GM12878 (cell line): Measurements from ENCODE around the gene SRSF9. TPM values are rescaled to one million over a fixed set of nuclear protein-coding genes. Genes with fewer than 3 reads are reported as not detected.

ENCODE experiments used
- ATAC-seq: fragments of 200-7000 bp; cut with Tn5 transposase; 3 replicates; pipeline ENCODE4 v1.9.1; 2020; ENCODE audit warnings: mild to moderate bottlenecking, moderate library complexity
- BruUV-seq: library from RNA; stranded (reverse); fragments of 400-500 nt; replicated peaks from 2 replicates; lab custom pipeline; 2021; lab: Mats Ljungman, UMichigan
- CTCF ChIA-PET: fragments of 300-600 bp; sonication (Branson Sonifier 250); formaldehyde crosslinking; extraction: SDS; loops from one replicate; lab custom pipeline; 2021; ENCODE audit warnings: inconsistent platforms; lab: Yijun Ruan, JAX
- POLR2A ChIA-PET: fragments of 350-600 bp; formaldehyde crosslinking; extraction: SDS; loops from one replicate; lab custom pipeline; 2021; ENCODE audit warnings: inconsistent platforms; lab: Charles Lee
- RAD21 ChIA-PET: fragments of 300-600 bp; sonication (Branson Sonifier 250); formaldehyde crosslinking; loops from one replicate; lab custom pipeline; 2023; ENCODE audit warnings: antibody characterized with exemption; ENCODE audit not compliant: unreplicated experiment; lab: Charles Lee
- SMC1A ChIA-PET: fragments of 300-600 bp; sonication (Branson Sonifier 250); formaldehyde crosslinking; loops from one replicate; lab custom pipeline; 2023; ENCODE audit not compliant: unreplicated experiment, uncharacterized antibody; lab: Charles Lee
- DNase-seq: peaks from one replicate; pipeline ENCODE4 v3.0.0-alpha.2; 2011; ENCODE audit warnings: low read depth, low spot score
- FAIRE-seq: peaks from 3 replicates; lab custom pipeline; 2011; peaks lifted over from hg19 to GRCh38; lab: Jason Lieb, UNC
- H2AFZ ChIP-seq: 2 replicates; pipeline ENCODE4 v1.6.0; 2011; ENCODE audit warnings: low read depth, low read length, control low read depth; ENCODE audit not compliant: control insufficient read depth
- H3K27ac ChIP-seq: 2 replicates; pipeline ENCODE4 v1.5.1; 2011; ENCODE audit warnings: control low read depth; ENCODE audit not compliant: control insufficient read depth, insufficient read depth
- H3K27me3 ChIP-seq, 2 experiments: replicated peaks in 1 of 2; 2 replicates each; pipeline versions ENCODE4 v1.6.0 to v1.6.1; 2011; ENCODE audit warnings: low read length in 1 of 2; ENCODE audit not compliant: control insufficient read depth in 2 of 2, insufficient read depth in 2 of 2
- H3K36me3 ChIP-seq, 2 experiments: 2 replicates each; pipeline ENCODE4 v1.5.1; 2011; ENCODE audit warnings: low read length in 1 of 2; ENCODE audit not compliant: control insufficient read depth in 2 of 2, insufficient read depth in 2 of 2
- H3K4me1 ChIP-seq: 2 replicates; pipeline ENCODE4 v1.6.1; 2011; ENCODE audit warnings: mild to moderate bottlenecking, low read length, moderate library complexity, mixed read lengths; ENCODE audit not compliant: control insufficient read depth, insufficient read depth
- H3K4me2 ChIP-seq: 2 replicates; pipeline ENCODE4 v1.6.0; 2011; ENCODE audit warnings: control low read depth; ENCODE audit not compliant: control insufficient read depth, insufficient read depth
- H3K4me3 ChIP-seq: fragments of 200-600 bp; sonication (generic); 2 replicates; pipeline ENCODE4 v1.5.1; 2016
- H3K79me2 ChIP-seq: 2 replicates; pipeline ENCODE4 v1.6.0; 2011; ENCODE audit warnings: low read length; ENCODE audit not compliant: control insufficient read depth, insufficient read depth
- H3K9ac ChIP-seq: 2 replicates; pipeline ENCODE4 v1.8.0; 2011; ENCODE audit warnings: low read length, control low read depth, mixed read lengths; ENCODE audit not compliant: control insufficient read depth, insufficient read depth
- H3K9me3 ChIP-seq: replicated peaks from 3 replicates; pipeline ENCODE4 v1.5.1; 2011; ENCODE audit warnings: mild to moderate bottlenecking, low read length; ENCODE audit not compliant: control insufficient read depth, insufficient read depth
- H4K20me1 ChIP-seq: 2 replicates; pipeline ENCODE4 v1.6.0; 2011; ENCODE audit not compliant: control insufficient read depth, insufficient read depth
- MTA2 ChIP-seq: fragments of 450-650 bp; IDR thresholded peaks from 2 replicates; pipeline ENCODE4 v1.6.1; 2016; ENCODE audit warnings: low read depth, mild to moderate bottlenecking, moderate library complexity
- WGBS: methylation state at CpG from one replicate; pipeline ENCODE4 v1.1.6; 2016; ENCODE audit warnings: low lambda C conversion rate; ENCODE audit not compliant: insufficient replicate concordance, insufficient coverage; ENCODE audit errors: missing lambda C conversion rate; 5-methylcytosine and 5-hydroxymethylcytosine counted together
- in situ Hi-C: fragments of 300-500 bp; cut with MboI; formaldehyde crosslinking; loops from 9 replicates; pipeline ENCODE4 v1.14.3; 2018; ENCODE audit warnings: mixed read lengths
- intact Hi-C: fragments of 100-400 bp; cut with micrococcal nuclease; formaldehyde crosslinking; loops from one replicate; pipeline ENCODE4 v1.14.2; 2022; ENCODE audit not compliant: unreplicated experiment
- polyA plus RNA-seq, 11 experiments: library from polyadenylated mRNA; depleted of rRNA in 4 of 11; unstranded in 6 of 11; stranded (reverse) in 5 of 11; fragments of >200 nt; fragmentation: Nextera tagmentation in 4 of 11; fragmentation: Illumina TruSeq in 1 of 11; extraction: Ambion mirVana in 4 of 11; extraction: Trizol in 1 of 11; gene quantifications; 1 replicate in 1 of 11; 2 replicates in 10 of 11; pipeline versions ENCODE4 v1.2.1 to v1.2.3, GENCODE V29; 2011 to 2016; ENCODE audit warnings: inconsistent platforms in 2 of 11, missing spikeins in 2 of 11, low read depth in 1 of 11
- small RNA-seq: library from RNA; depleted of rRNA; stranded (forward); fragments of <200 nt; gene quantifications from one replicate; pipeline ENCODE3, GENCODE V24; 2014
- total RNA-seq, 4 experiments: library from RNA; depleted of rRNA in 3 of 4; stranded (reverse); fragments of >200 nt in 3 of 4; fragmentation: Illumina TruSeq in 1 of 4; extraction: Trizol in 1 of 4; gene quantifications; 2 replicates each; pipeline versions ENCODE4 v1.2.1 to v1.2.3, GENCODE V29; 2013 to 2021
- TF ChIP-seq, protein P1 (sequence below): fragments of 450-650 bp; IDR thresholded peaks from 2 replicates; pipeline ENCODE4 v1.6.1; 2017; ENCODE audit warnings: mild to moderate bottlenecking

The SRSF9 gene
- total and polyA plus RNA-seq, 10 of the 15 experiments (the other 5 are each of a cell fraction or from before 2014, with no cell fraction given), result 56.2 to 510 (median 186) TPM

DNA sequence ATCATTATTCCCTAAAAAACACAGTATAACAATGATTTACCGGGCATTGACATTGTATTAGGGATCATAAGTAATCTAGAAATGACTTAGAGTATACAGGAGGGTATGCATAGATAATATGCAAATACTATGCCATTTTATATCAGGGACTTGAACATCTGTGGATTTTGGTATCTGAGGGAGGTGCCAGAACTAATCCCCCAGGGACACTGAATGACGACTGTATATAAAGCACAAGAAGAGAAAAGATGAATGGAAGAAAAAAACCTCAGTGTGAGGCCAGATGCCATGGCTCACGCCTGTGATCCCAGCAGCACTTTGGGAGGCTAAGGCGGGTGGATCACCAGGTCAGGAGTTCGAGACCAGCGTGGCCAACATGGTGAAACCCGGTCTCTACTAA is 57.1 kb downstream of the SRSF9 start:
- Histone ChIP-seq H2AFZ (no peak overlapping the region), H3K27ac (no peak overlapping the region), H3K4me1 (no peaks in the 10 kb centered on the region), H3K4me3 (no peak overlapping the region), H3K36me3 (no peaks in the 10 kb centered on the region), H3K9me3 (no peaks in the 10 kb centered on the region), H4K20me1 (no peaks in the 10 kb centered on the region), H3K27me3 (no peaks in the 10 kb centered on the region), H3K4me2 (no peak overlapping the region), H3K9ac (no peak overlapping the region), H3K79me2 (no peaks in the 10 kb centered on the region)
- FAIRE-seq, result no peak
- DNase-seq, result no peak
- no peak for ATAC-seq
- ChIA-PET RAD21 (no interaction called here), CTCF (no interaction called here), SMC1A (no interaction called here), POLR2A (no interaction called here)
- no peak for TF ChIP-seq MTA2
- TF ChIP-seq, protein P1, sequence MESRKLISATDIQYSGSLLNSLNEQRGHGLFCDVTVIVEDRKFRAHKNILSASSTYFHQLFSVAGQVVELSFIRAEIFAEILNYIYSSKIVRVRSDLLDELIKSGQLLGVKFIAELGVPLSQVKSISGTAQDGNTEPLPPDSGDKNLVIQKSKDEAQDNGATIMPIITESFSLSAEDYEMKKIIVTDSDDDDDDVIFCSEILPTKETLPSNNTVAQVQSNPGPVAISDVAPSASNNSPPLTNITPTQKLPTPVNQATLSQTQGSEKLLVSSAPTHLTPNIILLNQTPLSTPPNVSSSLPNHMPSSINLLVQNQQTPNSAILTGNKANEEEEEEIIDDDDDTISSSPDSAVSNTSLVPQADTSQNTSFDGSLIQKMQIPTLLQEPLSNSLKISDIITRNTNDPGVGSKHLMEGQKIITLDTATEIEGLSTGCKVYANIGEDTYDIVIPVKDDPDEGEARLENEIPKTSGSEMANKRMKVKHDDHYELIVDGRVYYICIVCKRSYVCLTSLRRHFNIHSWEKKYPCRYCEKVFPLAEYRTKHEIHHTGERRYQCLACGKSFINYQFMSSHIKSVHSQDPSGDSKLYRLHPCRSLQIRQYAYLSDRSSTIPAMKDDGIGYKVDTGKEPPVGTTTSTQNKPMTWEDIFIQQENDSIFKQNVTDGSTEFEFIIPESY, result no peak
- WGBS, result 27% methylated on average over 7 of the region's 7 CpGs
- intact Hi-C loops (no loop called here), in situ Hi-C loops (no loop called here)
- BruUV-seq, result no TSS peak

Small RNA genes within 50 kb of the gene (small RNA-seq; reads per million reads assigned to genes)
- gene RF00019, result not detected

Other genes starting within 250 kb of the SRSF9 start
Only the 7 nearest of the 16 such genes appear.
- gene MSI1, start 100.6 kb downstream of the SRSF9 start, total RNA-seq (2014; rRNA removed), result not detected in 2 replicates
- gene MSI1, start 100.6 kb downstream of the SRSF9 start, total RNA-seq (2014; rRNA removed; fragmentation: Illumina TruSeq; extraction: Trizol), result not detected in 2 replicates
- gene MSI1, start 100.6 kb downstream of the SRSF9 start, total RNA-seq (2021), result 0.16 TPM in 1 of 2 replicates, not detected in the other
- gene MSI1, start 100.6 kb downstream of the SRSF9 start, polyA plus RNA-seq (2011; rRNA removed), result not detected in 2 replicates
- gene MSI1, start 100.6 kb downstream of the SRSF9 start, polyA plus RNA-seq (2014; fragmentation: Illumina TruSeq; extraction: Trizol), result not detected in 2 replicates
- not detected for gene MSI1, start 100.6 kb downstream of the SRSF9 start, polyA plus RNA-seq (2014; fragmentation: Nextera tagmentation; extraction: Ambion mirVana)
- not detected in 2 replicates for gene MSI1, start 100.6 kb downstream of the SRSF9 start, polyA plus RNA-seq (2014; rRNA removed)
- under 1 TPM in 1 of 2 experiments, not detected in 1; 0.04 TPM for gene MSI1, start 100.6 kb downstream of the SRSF9 start, polyA plus RNA-seq (2016; fragmentation: Nextera tagmentation; extraction: Ambion mirVana)
- gene COX6A1, start 31.6 kb downstream of the SRSF9 start, total RNA-seq (2014; rRNA removed), result 929 and 945 TPM in 2 replicates
- 406 and 408 TPM in 2 replicates for gene COX6A1, start 31.6 kb downstream of the SRSF9 start, total RNA-seq (2014; rRNA removed; fragmentation: Illumina TruSeq; extraction: Trizol)
- gene COX6A1, start 31.6 kb downstream of the SRSF9 start, total RNA-seq (2021), result 411 and 444 TPM in 2 replicates
- gene COX6A1, start 31.6 kb downstream of the SRSF9 start, polyA plus RNA-seq (2011; rRNA removed), result 485 and 767 TPM in 2 replicates
- gene COX6A1, start 31.6 kb downstream of the SRSF9 start, polyA plus RNA-seq (2014; fragmentation: Illumina TruSeq; extraction: Trizol), result 243 and 574 TPM in 2 replicates
- gene COX6A1, start 31.6 kb downstream of the SRSF9 start, polyA plus RNA-seq (2014; fragmentation: Nextera tagmentation; extraction: Ambion mirVana), result 1,000 to 10,000 TPM; 2,509 to 2,723 TPM
- 1,110 and 1,170 TPM in 2 replicates for gene COX6A1, start 31.6 kb downstream of the SRSF9 start, polyA plus RNA-seq (2014; rRNA removed)
- 1,000 to 10,000 TPM; 1,109 to 1,208 TPM for gene COX6A1, start 31.6 kb downstream of the SRSF9 start, polyA plus RNA-seq (2016; fragmentation: Nextera tagmentation; extraction: Ambion mirVana)
- 44.8 and 52.4 TPM in 2 replicates for gene TRIAP1, start 23.4 kb downstream of the SRSF9 start, total RNA-seq (2014; rRNA removed)
- 57.0 and 60.0 TPM in 2 replicates for gene TRIAP1, start 23.4 kb downstream of the SRSF9 start, total RNA-seq (2014; rRNA removed; fragmentation: Illumina TruSeq; extraction: Trizol)
- 49.1 and 52.4 TPM in 2 replicates for gene TRIAP1, start 23.4 kb downstream of the SRSF9 start, total RNA-seq (2021)
- gene TRIAP1, start 23.4 kb downstream of the SRSF9 start, polyA plus RNA-seq (2011; rRNA removed), result 92.7 and 128 TPM in 2 replicates
- 68.9 and 81.6 TPM in 2 replicates for gene TRIAP1, start 23.4 kb downstream of the SRSF9 start, polyA plus RNA-seq (2014; fragmentation: Illumina TruSeq; extraction: Trizol)
- gene TRIAP1, start 23.4 kb downstream of the SRSF9 start, polyA plus RNA-seq (2014; fragmentation: Nextera tagmentation; extraction: Ambion mirVana), result 100 to 1,000 TPM; 308 to 346 TPM
- gene TRIAP1, start 23.4 kb downstream of the SRSF9 start, polyA plus RNA-seq (2014; rRNA removed), result 56.6 and 60.9 TPM in 2 replicates
- 100 to 1,000 TPM; 174 to 189 TPM for gene TRIAP1, start 23.4 kb downstream of the SRSF9 start, polyA plus RNA-seq (2016; fragmentation: Nextera tagmentation; extraction: Ambion mirVana)
- 20.1 and 22.7 TPM in 2 replicates for gene GATC, start 23.3 kb downstream of the SRSF9 start, total RNA-seq (2014; rRNA removed)
- 21.7 and 22.0 TPM in 2 replicates for gene GATC, start 23.3 kb downstream of the SRSF9 start, total RNA-seq (2014; rRNA removed; fragmentation: Illumina TruSeq; extraction: Trizol)
- 33.6 and 40.3 TPM in 2 replicates for gene GATC, start 23.3 kb downstream of the SRSF9 start, total RNA-seq (2021)
- 29.8 and 39.8 TPM in 2 replicates for gene GATC, start 23.3 kb downstream of the SRSF9 start, polyA plus RNA-seq (2011; rRNA removed)
- gene GATC, start 23.3 kb downstream of the SRSF9 start, polyA plus RNA-seq (2014; fragmentation: Illumina TruSeq; extraction: Trizol), result 24.2 and 29.7 TPM in 2 replicates
- 1 to 10 TPM; 5.1 to 9.6 TPM for gene GATC, start 23.3 kb downstream of the SRSF9 start, polyA plus RNA-seq (2014; fragmentation: Nextera tagmentation; extraction: Ambion mirVana)
- 14.5 and 17.2 TPM in 2 replicates for gene GATC, start 23.3 kb downstream of the SRSF9 start, polyA plus RNA-seq (2014; rRNA removed)
- gene GATC, start 23.3 kb downstream of the SRSF9 start, polyA plus RNA-seq (2016; fragmentation: Nextera tagmentation; extraction: Ambion mirVana), result 10 to 100 TPM; 27.2 to 31.6 TPM
- gene DYNLL1, start 26.4 kb upstream of the SRSF9 start, total RNA-seq (2014; rRNA removed), result 217 and 280 TPM in 2 replicates
- gene DYNLL1, start 26.4 kb upstream of the SRSF9 start, total RNA-seq (2014; rRNA removed; fragmentation: Illumina TruSeq; extraction: Trizol), result 341 and 355 TPM in 2 replicates
- 239 and 249 TPM in 2 replicates for gene DYNLL1, start 26.4 kb upstream of the SRSF9 start, total RNA-seq (2021)
- 366 and 389 TPM in 2 replicates for gene DYNLL1, start 26.4 kb upstream of the SRSF9 start, polyA plus RNA-seq (2011; rRNA removed)
- 351 and 393 TPM in 2 replicates for gene DYNLL1, start 26.4 kb upstream of the SRSF9 start, polyA plus RNA-seq (2014; fragmentation: Illumina TruSeq; extraction: Trizol)
- gene DYNLL1, start 26.4 kb upstream of the SRSF9 start, polyA plus RNA-seq (2014; fragmentation: Nextera tagmentation; extraction: Ambion mirVana), result 100 to 1,000 TPM; 744 to 796 TPM
- gene DYNLL1, start 26.4 kb upstream of the SRSF9 start, polyA plus RNA-seq (2014; rRNA removed), result 342 and 435 TPM in 2 replicates
- 100 to 1,000 TPM; 586 to 593 TPM for gene DYNLL1, start 26.4 kb upstream of the SRSF9 start, polyA plus RNA-seq (2016; fragmentation: Nextera tagmentation; extraction: Ambion mirVana)
- gene COQ5, start 59.4 kb upstream of the SRSF9 start, total RNA-seq (2014; rRNA removed), result 43.2 and 47.8 TPM in 2 replicates
- gene COQ5, start 59.4 kb upstream of the SRSF9 start, total RNA-seq (2014; rRNA removed; fragmentation: Illumina TruSeq; extraction: Trizol), result 35.6 and 38.6 TPM in 2 replicates
- gene COQ5, start 59.4 kb upstream of the SRSF9 start, total RNA-seq (2021), result 30.0 and 32.1 TPM in 2 replicates
- gene COQ5, start 59.4 kb upstream of the SRSF9 start, polyA plus RNA-seq (2011; rRNA removed), result 50.2 and 66.1 TPM in 2 replicates
- gene COQ5, start 59.4 kb upstream of the SRSF9 start, polyA plus RNA-seq (2014; fragmentation: Illumina TruSeq; extraction: Trizol), result 38.0 and 38.1 TPM in 2 replicates
- 10 to 100 TPM; 24.8 to 32.8 TPM for gene COQ5, start 59.4 kb upstream of the SRSF9 start, polyA plus RNA-seq (2014; fragmentation: Nextera tagmentation; extraction: Ambion mirVana)
- gene COQ5, start 59.4 kb upstream of the SRSF9 start, polyA plus RNA-seq (2014; rRNA removed), result 30.4 and 37.6 TPM in 2 replicates
- gene COQ5, start 59.4 kb upstream of the SRSF9 start, polyA plus RNA-seq (2016; fragmentation: Nextera tagmentation; extraction: Ambion mirVana), result 10 to 100 TPM; 66.1 to 69.3 TPM
- gene RNF10, start 64.6 kb upstream of the SRSF9 start, total RNA-seq (2014; rRNA removed), result 39.6 and 48.2 TPM in 2 replicates
- 43.9 and 52.5 TPM in 2 replicates for gene RNF10, start 64.6 kb upstream of the SRSF9 start, total RNA-seq (2014; rRNA removed; fragmentation: Illumina TruSeq; extraction: Trizol)
- gene RNF10, start 64.6 kb upstream of the SRSF9 start, total RNA-seq (2021), result 118 and 127 TPM in 2 replicates
- 64.4 and 70.8 TPM in 2 replicates for gene RNF10, start 64.6 kb upstream of the SRSF9 start, polyA plus RNA-seq (2011; rRNA removed)
- gene RNF10, start 64.6 kb upstream of the SRSF9 start, polyA plus RNA-seq (2014; fragmentation: Illumina TruSeq; extraction: Trizol), result 91.2 and 98.5 TPM in 2 replicates
- 10 to 100 TPM; 55.3 to 58.3 TPM for gene RNF10, start 64.6 kb upstream of the SRSF9 start, polyA plus RNA-seq (2014; fragmentation: Nextera tagmentation; extraction: Ambion mirVana)
- gene RNF10, start 64.6 kb upstream of the SRSF9 start, polyA plus RNA-seq (2014; rRNA removed), result 56.5 and 57.1 TPM in 2 replicates
- gene RNF10, start 64.6 kb upstream of the SRSF9 start, polyA plus RNA-seq (2016; fragmentation: Nextera tagmentation; extraction: Ambion mirVana), result 100 to 1,000 TPM; 109 to 116 TPM